Mesothelial cell of epicardium (in vitro differentiated cells): Measurements from ENCODE around the gene PDZK1IP1. TPM values are rescaled to one million over a fixed set of nuclear protein-coding genes. Genes with fewer than 3 reads are reported as not detected.
"Not testable (repeated sequence)": the region's sequence is repeated elsewhere in the genome, so short reads cannot be mapped to it uniquely, and the experiment has no call there.

Experiments used
- DNase-seq, 2 experiments: peaks; one replicate each; pipeline ENCODE4 v3.0.0; 2021; ENCODE audit warnings: low spot score in 2 of 2; ENCODE audit not compliant: unreplicated experiment in 2 of 2
- H3K27ac Mint-ChIP-seq: 2 replicates; pipeline ENCODE4 v1.8.0; 2021; ENCODE audit warnings: mixed read lengths
- H3K27me3 Mint-ChIP-seq: 2 replicates; pipeline ENCODE4 v1.8.0; 2021; ENCODE audit warnings: low read depth, mixed read lengths
- H3K36me3 Mint-ChIP-seq: 2 replicates; pipeline ENCODE4 v1.8.0; 2021; ENCODE audit warnings: mixed read lengths
- H3K4me1 Mint-ChIP-seq: 2 replicates; pipeline ENCODE4 v1.8.0; 2021; ENCODE audit warnings: mixed read lengths
- H3K4me3 Mint-ChIP-seq: 2 replicates; pipeline ENCODE4 v1.8.0; 2021; ENCODE audit warnings: mild to moderate bottlenecking, moderate library complexity, mixed read lengths
- H3K9me3 Mint-ChIP-seq: 2 replicates; pipeline ENCODE4 v1.8.0; 2021; ENCODE audit warnings: mixed read lengths
- CTCF ChIP-seq: fragments of 200-600 bp; sonication (generic); IDR thresholded peaks from one replicate; pipeline ENCODE4 v1.5.0; 2021; ENCODE audit warnings: antibody characterized with exemption; ENCODE audit not compliant: unreplicated experiment
- total RNA-seq: library from RNA; stranded (reverse); gene quantifications from 3 replicates; pipeline ENCODE4 v1.2.1, GENCODE V29; 2021

PDZK1IP1 gene
- total RNA-seq, 1 donor from 2014 or later: not detected

- peaks cover 6% of the 10 kb centered on the region for H3K9me3 Mint-ChIP-seq
- H3K27ac Mint-ChIP-seq: no peak overlapping the region
- no peaks in the 10 kb centered on the region for H3K36me3 Mint-ChIP-seq
- H3K4me3 Mint-ChIP-seq: no peak overlapping the region
- H3K27me3 Mint-ChIP-seq: peaks cover 7% of the 10 kb centered on the region
- DNase-seq: no peak
- no peaks in the 10 kb centered on the region for H3K4me1 Mint-ChIP-seq
- no peak for TF ChIP-seq CTCF
Observed at GRCh38 chr1:47147047-47147785, 42.6 kb downstream of the PDZK1IP1 start.

GRCh38 chr1:47146495-47146894, 43.3 kb downstream of the PDZK1IP1 start:
- H3K4me1 Mint-ChIP-seq, H3K36me3 Mint-ChIP-seq, H3K9me3 Mint-ChIP-seq, H3K4me3 Mint-ChIP-seq, DNase-seq, H3K27ac Mint-ChIP-seq: not testable (repeated sequence)
- H3K27me3 Mint-ChIP-seq: peaks cover 13% of the 10 kb centered on the region

- H3K4me3 Mint-ChIP-seq, H3K9me3 Mint-ChIP-seq, H3K36me3 Mint-ChIP-seq, H3K4me1 Mint-ChIP-seq, H3K27ac Mint-ChIP-seq, DNase-seq: not testable (repeated sequence)
- H3K27me3 Mint-ChIP-seq: peaks cover 17% of the 10 kb centered on the region
Observed at GRCh38 chr1:47143654-47144053, 46.2 kb downstream of the PDZK1IP1 start.

- not testable (repeated sequence) for H3K9me3 Mint-ChIP-seq
Observed at GRCh38 chr1:47140358-47140757, 49.5 kb downstream of the PDZK1IP1 start.

GRCh38 chr1:47137925-47138615, 51.8 kb downstream of the PDZK1IP1 start:
- TF ChIP-seq CTCF: no peak
- no peak for DNase-seq
- Mint-ChIP-seq H3K36me3 (no peaks in the 10 kb centered on the region), H3K9me3 (no peaks in the 10 kb centered on the region), H3K4me3 (no peak overlapping the region), H3K27me3 (peaks cover 23% of the 10 kb centered on the region), H3K27ac (no peak overlapping the region), H3K4me1 (no peaks in the 10 kb centered on the region)

More at GRCh38 chr1:47140358-47140757, 49.5 kb downstream of the PDZK1IP1 start:
- H3K36me3 Mint-ChIP-seq, H3K4me3 Mint-ChIP-seq, H3K4me1 Mint-ChIP-seq, H3K27ac Mint-ChIP-seq, DNase-seq: not testable (repeated sequence)
- peaks cover 19% of the 10 kb centered on the region for H3K27me3 Mint-ChIP-seq

DNA sequence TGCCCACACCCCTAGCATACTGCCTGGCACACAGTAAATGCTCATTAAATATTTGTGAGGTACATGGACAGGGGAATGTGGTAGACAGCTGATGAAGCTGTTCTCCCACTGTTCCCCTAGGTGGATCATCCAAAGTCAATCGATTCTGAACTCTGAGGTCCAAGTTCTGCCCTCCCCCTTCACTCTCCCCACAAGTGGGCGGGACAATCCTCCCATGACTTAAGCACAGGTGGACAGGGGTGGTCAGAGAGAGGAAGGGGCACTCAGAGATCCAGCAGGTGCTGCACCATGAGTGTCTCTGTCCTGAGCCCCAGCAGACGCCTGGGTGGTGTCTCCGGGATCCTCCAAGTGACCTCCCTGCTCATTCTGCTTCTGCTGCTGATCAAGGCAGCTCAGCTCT, 52.6 kb downstream of the PDZK1IP1 start, which contains the start of gene CYP4A22:
Gene CYP4A22 (plus strand): TSS at position 244 of the 400 bp plus-strand sequence. CDS start 45 bp downstream, at position 289.
- peaks cover 23% of the 10 kb centered on the region for H3K27me3 Mint-ChIP-seq

More for the DNA sequence above, 52.6 kb downstream of the PDZK1IP1 start, which contains the start of gene CYP4A22:
- TF ChIP-seq CTCF: no peak
- H3K4me1 Mint-ChIP-seq: no peaks in the 10 kb centered on the region
- no peak within 1 kb of the TSS for H3K4me3 Mint-ChIP-seq
- no peaks in the 10 kb centered on the region for H3K36me3 Mint-ChIP-seq
- no peak within 1 kb of the TSS for H3K27ac Mint-ChIP-seq
- no peaks in the 10 kb centered on the region for H3K9me3 Mint-ChIP-seq
- DNase-seq: no peak

Other genes with a start within 250 kb of the PDZK1IP1 start
- not detected in 3 replicates for gene CYP4A11, start 248.6 kb downstream of the PDZK1IP1 start, total RNA-seq
- 0.36 to 0.94 TPM (median 0.62 TPM) in 3 replicates for gene CYP4X1, start 166.4 kb downstream of the PDZK1IP1 start, total RNA-seq
- not detected in 3 replicates for gene CYP4Z1, start 122.8 kb downstream of the PDZK1IP1 start, total RNA-seq
- not detected in 3 replicates for gene CYP4A22, start 52.6 kb downstream of the PDZK1IP1 start, total RNA-seq
- gene TAL1, start 42.2 kb upstream of the PDZK1IP1 start, total RNA-seq: 0.09 to 0.24 TPM in 2 of 3 replicates, not detected in the other
- 10.2 to 12.4 TPM (median 12.3 TPM) in 3 replicates for gene STIL, start 124.1 kb upstream of the PDZK1IP1 start, total RNA-seq
- gene CMPK1, start 143.8 kb upstream of the PDZK1IP1 start, total RNA-seq: 36.9 to 41.2 TPM (median 39.2 TPM) in 3 replicates
- gene FOXE3, start 226.2 kb upstream of the PDZK1IP1 start, total RNA-seq: not detected in 3 replicates
- gene FOXD2, start 248.0 kb upstream of the PDZK1IP1 start, total RNA-seq: 0.60 to 0.98 TPM (median 0.77 TPM) in 3 replicates